HepG2 (cell line): Measurements from ENCODE around the gene S100A6. TPM values are rescaled to one million over a fixed set of nuclear protein-coding genes. Genes with fewer than 3 reads are reported as not detected.

Experiments
- BCL3 ChIP-seq: sonication (generic); formaldehyde crosslinking; IDR thresholded peaks from 2 replicates; pipeline ENCODE4 v1.5.1; 2020; ENCODE audit warnings: mild to moderate bottlenecking, missing genetic modification reagents, moderate library complexity
- BCL6 ChIP-seq: IDR thresholded peaks from 2 replicates; pipeline ENCODE4 v1.6.1; 2016; ENCODE audit warnings: missing genetic modification reagents, missing compliant biosample characterization
- BHLHE40 ChIP-seq: IDR thresholded peaks from 2 replicates; pipeline ENCODE4 v1.6.1; 2011; ENCODE audit warnings: low read length, improper control_type of control experiment
- EEA1 ChIP-seq: sonication (generic); formaldehyde crosslinking; IDR thresholded peaks from 2 replicates; pipeline ENCODE4 v1.5.1; 2020; ENCODE audit warnings: mild to moderate bottlenecking, missing genetic modification reagents, borderline replicate concordance
- ELK4 ChIP-seq: sonication (generic); formaldehyde crosslinking; IDR thresholded peaks from 2 replicates; pipeline ENCODE4 v1.9.0; 2021; ENCODE audit warnings: missing genetic modification reagents, borderline replicate concordance
- FOXP4 ChIP-seq: sonication (generic); formaldehyde crosslinking; IDR thresholded peaks from 2 replicates; pipeline ENCODE4 v1.4.0; 2020; ENCODE audit warnings: missing genetic modification reagents
- HOMEZ ChIP-seq: IDR thresholded peaks from 2 replicates; pipeline ENCODE4 v1.6.1; 2016; ENCODE audit warnings: low read depth
- ISL2 ChIP-seq: sonication (generic); formaldehyde crosslinking; IDR thresholded peaks from 2 replicates; pipeline ENCODE4 v1.5.0; 2020; ENCODE audit warnings: missing genetic modification reagents
- MAFG ChIP-seq: sonication (generic); formaldehyde crosslinking; IDR thresholded peaks from 2 replicates; pipeline ENCODE4 v1.5.1; 2020; ENCODE audit warnings: mild to moderate bottlenecking, missing genetic modification reagents
- MLLT10 ChIP-seq: sonication (generic); formaldehyde crosslinking; IDR thresholded peaks from 2 replicates; pipeline ENCODE4 v1.4.0; 2020; ENCODE audit warnings: missing genetic modification reagents
- NR2F2 ChIP-seq: IDR thresholded peaks from 2 replicates; pipeline ENCODE4 v1.6.1; 2012; ENCODE audit warnings: low read depth, inconsistent platforms, borderline replicate concordance
- RXRB ChIP-seq: IDR thresholded peaks from 2 replicates; pipeline ENCODE4 v1.6.1; 2016; ENCODE audit warnings: borderline replicate concordance, missing genetic modification reagents, missing compliant biosample characterization
- SRSF1 ChIP-seq: fragments of 200-400 bp; formaldehyde crosslinking; optimal IDR thresholded peaks from 2 replicates; pipeline ENCODE3; 2017; ENCODE audit warnings: mild to moderate bottlenecking, low read depth, low read length, moderate library complexity
- THRA ChIP-seq: sonication (generic); formaldehyde crosslinking; IDR thresholded peaks from 2 replicates; pipeline ENCODE4 v1.4.0; 2020; ENCODE audit warnings: missing genetic modification reagents, borderline replicate concordance
- XRCC5 ChIP-seq: fragments of 200-400 bp; formaldehyde crosslinking; optimal IDR thresholded peaks from 2 replicates; pipeline ENCODE3; 2017; ENCODE audit warnings: mild to moderate bottlenecking, low read length
- ZBTB10 ChIP-seq: sonication (generic); formaldehyde crosslinking; IDR thresholded peaks from 2 replicates; pipeline ENCODE4 v1.4.0; 2020; ENCODE audit warnings: missing genetic modification reagents, borderline replicate concordance
- ZMYM4 ChIP-seq: sonication (generic); formaldehyde crosslinking; IDR thresholded peaks from 2 replicates; pipeline ENCODE4 v1.8.1; 2023; ENCODE audit warnings: mild to moderate bottlenecking, missing genetic modification reagents
- ZNF235 ChIP-seq: sonication (generic); formaldehyde crosslinking; IDR thresholded peaks from 2 replicates; pipeline ENCODE4 v1.8.1; 2023; ENCODE audit warnings: mild to moderate bottlenecking, missing genetic modification reagents, borderline replicate concordance
- ZNF256 ChIP-seq: sonication (generic); formaldehyde crosslinking; conservative IDR thresholded peaks from 2 replicates; pipeline ENCODE4 v1.4.0; 2020; ENCODE audit warnings: missing genetic modification reagents
- polyA plus RNA-seq, 8 experiments: library from polyadenylated mRNA; depleted of rRNA in 3 of 8; stranded (reverse) in 7 of 8; unstranded in 1 of 8; fragments of >200 nt; fragmentation: Illumina TruSeq in 4 of 8; extraction: Trizol in 4 of 8; gene quantifications; 2 replicates each; pipeline versions ENCODE4 v1.2.1 to v1.2.3, GENCODE V29; 2011 to 2016; ENCODE audit warnings: low read depth in 4 of 8, missing spikeins in 1 of 8, mixed read lengths in 1 of 8; ENCODE audit not compliant: insufficient read depth in 1 of 8
- total RNA-seq, 5 experiments: library from RNA; depleted of rRNA; stranded (reverse); fragments of >200 nt; fragmentation: Illumina TruSeq; extraction: Trizol; gene quantifications; 2 replicates each; pipeline ENCODE4 v1.2.3, GENCODE V29; 2016; ENCODE audit warnings: low read depth in 1 of 5

Gene S100A6
- total and polyA plus RNA-seq, 2 of the 13 experiments (the other 11 are each of a cell fraction or from before 2014, with no cell fraction given) = 72.9 to 85.0 TPM

GRCh38 chr1:153572569-153573015, 36.8 kb upstream of the S100A6 start (continued):
- TF ChIP-seq ZBTB10 (CRISPR knock-in tag) (no peak), SRSF1 (no peak), RXRB (CRISPR knock-in tag) (0 out of 2 replicates have a peak, but pooled peaks have one; percentile 38), EEA1 (CRISPR knock-in tag) (no peak), MAFG (no peak), ZNF256 (no peak), XRCC5 (peak; percentile 75), ISL2 (CRISPR knock-in tag) (no peak), BCL6 (CRISPR knock-in tag) (0 out of 2 replicates have a peak, but pooled peaks have one; percentile 13), MLLT10 (CRISPR knock-in tag) (no peak), NR2F2 (no peak), BHLHE40 (peak; percentile 30; the same call in 1 of the 2 replicates), ELK4 (CRISPR knock-in tag) (no peak), FOXP4 (CRISPR knock-in tag) (no peak), ZNF235 (CRISPR knock-in tag) (no peak), BCL3 (no peak), ZMYM4 (no peak), HOMEZ (CRISPR knock-in tag) (no peak), THRA (0 out of 2 replicates have a peak, but pooled peaks have one; percentile 14)
